ENCODE measurements around the gene SDS.

SDS gene

GRCh38 chr12:113403435-113404415, at the start of gene SDS:
Gene SDS (minus strand): TSS chr12:113403887. CDS start chr12:113399708, 4,179 bp downstream.
- peak; percentile 80 for DNase-seq

- DNase-seq = no peak
Measured at GRCh38 chr12:113453330-113453729, 49.6 kb upstream of the SDS start.

- no peak for DNase-seq
Measured at GRCh38 chr12:113452458-113452857, 48.8 kb upstream of the SDS start.

GRCh38 chr12:113449839-113450238, 46.2 kb upstream of the SDS start:
- no peak for DNase-seq

- DNase-seq = no peak
Measured at GRCh38 chr12:113449299-113449698, 45.6 kb upstream of the SDS start.

- DNase-seq = no peak
Measured at GRCh38 chr12:113448873-113449272, 45.2 kb upstream of the SDS start.

- DNase-seq = no peak
Measured at GRCh38 chr12:113445544-113446171, 42.0 kb upstream of the SDS start.

GRCh38 chr12:113443030-113443539, 39.4 kb upstream of the SDS start:
- DNase-seq = no peak

GRCh38 chr12:113440947-113441782, 37.5 kb upstream of the SDS start:
- no peak for DNase-seq

GRCh38 chr12:113440336-113440735, 36.6 kb upstream of the SDS start:
- DNase-seq = no peak

GRCh38 chr12:113439606-113440030, 35.9 kb upstream of the SDS start:
- peak; percentile 60 for DNase-seq

- DNase-seq = no peak
Measured at GRCh38 chr12:113439301-113439597, 35.6 kb upstream of the SDS start.

GRCh38 chr12:113438523-113439300, 35.0 kb upstream of the SDS start:
- no peak for DNase-seq

- DNase-seq = no peak
Measured at GRCh38 chr12:113437729-113438100, 34.0 kb upstream of the SDS start.

GRCh38 chr12:113436993-113437728, 33.5 kb upstream of the SDS start:
- no peak for DNase-seq

- no peak for DNase-seq
Measured at GRCh38 chr12:113436586-113436985, 32.9 kb upstream of the SDS start.

- DNase-seq = no peak
Measured at GRCh38 chr12:113435367-113435766, 31.7 kb upstream of the SDS start.

- DNase-seq = no peak
Measured at GRCh38 chr12:113432986-113433385, 29.3 kb upstream of the SDS start.

- no peak for DNase-seq
Measured at GRCh38 chr12:113428482-113428881, 24.8 kb upstream of the SDS start.

GRCh38 chr12:113427882-113428281, 24.2 kb upstream of the SDS start:
- no peak for DNase-seq

GRCh38 chr12:113425960-113426453, 22.3 kb upstream of the SDS start:
- no peak for DNase-seq
